Vagina (tissue), 2 donors: ENCODE data around the gene MTF1. TPM values are rescaled to one million over a fixed set of nuclear protein-coding genes. Genes with fewer than 3 reads are reported as not detected.
A peak's percentile ranks its signal among the peaks of the same experiment; 100 is the strongest.

Experiments used
- DNase-seq, 2 donors: peaks; one replicate each; pipeline ENCODE4 v3.0.0-alpha.2; 2017; ENCODE audit errors: extremely low spot score in 2 of 2
- H3K27ac ChIP-seq: fragments of 200-600 bp; sonication (generic); one replicate; pipeline ENCODE4 v1.5.1; 2019
- H3K27me3 ChIP-seq: fragments of 200-600 bp; sonication (generic); one replicate; pipeline ENCODE4 v1.5.1; 2019
- H3K36me3 ChIP-seq, 2 donors: fragments of 200-600 bp; sonication (generic); one replicate each; pipeline ENCODE4 v1.5.1; 2017 to 2019
- H3K4me1 ChIP-seq: fragments of 200-600 bp; sonication (generic); one replicate; pipeline ENCODE4 v1.5.1; 2019
- H3K4me3 ChIP-seq, 2 donors: fragments of 200-600 bp; sonication (generic); 1 replicate in 1 of 2; 2 replicates in 1 of 2; pipeline ENCODE4 v1.5.1; 2016 to 2019
- H3K9me3 ChIP-seq: fragments of 200-600 bp; sonication (generic); one replicate; pipeline ENCODE4 v1.5.1; 2019
- CTCF ChIP-seq, 3 experiments: fragments of 450-650 bp in 2 of 3; fragments of 200-600 bp in 1 of 3; sonication (generic) in 1 of 3; IDR thresholded peaks; one replicate each; pipeline ENCODE4 v1.5.1; 2017 to 2019; ENCODE audit warnings: antibody characterized with exemption in 3 of 3, mild to moderate bottlenecking in 2 of 3, moderate library complexity in 2 of 3
- POLR2A ChIP-seq, 2 donors: fragments of 450-650 bp; IDR thresholded peaks; one replicate each; pipeline ENCODE4 v1.6.1; 2017; ENCODE audit warnings: antibody characterized with exemption in 2 of 2, mild to moderate bottlenecking in 2 of 2, moderate library complexity in 2 of 2
- POLR2AphosphoS5 ChIP-seq, 2 donors: sonication (generic); formaldehyde crosslinking; IDR thresholded peaks; one replicate each; pipeline ENCODE4 v1.9.0; 2017; ENCODE audit warnings: antibody characterized with exemption in 2 of 2, mild to moderate bottlenecking in 2 of 2, low read depth in 1 of 2; ENCODE audit not compliant: insufficient read depth in 1 of 2
- intact Hi-C: fragments of 100-400 bp; cut with DNase I; formaldehyde crosslinking; loops from one replicate; pipeline ENCODE4 v1.15.1; 2023
- total RNA-seq: library from RNA; depleted of rRNA; stranded (reverse); fragments of >200 nt; gene quantifications from one replicate; pipeline ENCODE4 v1.2.3, GENCODE V29; 2016

Gene MTF1
- total RNA-seq, 1 donor from 2014 or later = 9.3 TPM

GRCh38 chr1:37890378-37891014 is 31.1 kb upstream of the MTF1 start:
- H3K27me3 ChIP-seq = no peaks in the 10 kb centered on the region
- H3K9me3 ChIP-seq = no peaks in the 10 kb centered on the region
- no peak overlapping the region for H3K4me3 ChIP-seq
- DNase-seq = no peak
- H3K27ac ChIP-seq = no peak overlapping the region
- peaks cover 0 to 45% of the 10 kb centered on the region in 2 donors for H3K36me3 ChIP-seq
- TF ChIP-seq POLR2A (IDR thresholded peaks at IDR 0.05) (no peak), CTCF (IDR thresholded peaks at IDR 0.05) (peak in 1 of 3 experiments; percentile 26)
- intact Hi-C loops = no loop called here
- no peaks in the 10 kb centered on the region for H3K4me1 ChIP-seq

- H3K36me3 ChIP-seq = peaks cover 0 to 63% of the 10 kb centered on the region in 2 donors
- intact Hi-C loops = no loop called here
Measured at GRCh38 chr1:37888022-37888700, 28.8 kb upstream of the MTF1 start.

GRCh38 chr1:37884145-37884544 is 24.8 kb upstream of the MTF1 start:
- TF ChIP-seq POLR2A (IDR thresholded peaks at IDR 0.05) = no peak
- TF ChIP-seq CTCF (IDR thresholded peaks at IDR 0.05) = no peak
- no peak for TF ChIP-seq POLR2AphosphoS5 (IDR thresholded peaks at IDR 0.05; ENCODE audit: insufficient read depth in 1 of 2, low read depth in 1 of 2)
- Histone ChIP-seq H3K4me1 (no peaks in the 10 kb centered on the region), H3K36me3 (peaks cover 0 to 91% of the 10 kb centered on the region in 2 donors), H3K4me3 (no peak overlapping the region), H3K27ac (no peak overlapping the region), H3K9me3 (no peaks in the 10 kb centered on the region), H3K27me3 (no peaks in the 10 kb centered on the region)
- no peak for DNase-seq
- intact Hi-C loops = no loop called here

More at GRCh38 chr1:37888022-37888700, 28.8 kb upstream of the MTF1 start:
- Histone ChIP-seq H3K27me3 (no peaks in the 10 kb centered on the region), H3K4me3 (no peak overlapping the region), H3K27ac (no peak overlapping the region), H3K9me3 (no peaks in the 10 kb centered on the region), H3K4me1 (no peaks in the 10 kb centered on the region)
- DNase-seq = no peak
- TF ChIP-seq CTCF (IDR thresholded peaks at IDR 0.05) (no peak), POLR2AphosphoS5 (IDR thresholded peaks at IDR 0.05; ENCODE audit: insufficient read depth in 1 of 2, low read depth in 1 of 2) (no peak), POLR2A (IDR thresholded peaks at IDR 0.05) (no peak)

- no peak for DNase-seq
- H3K4me3 ChIP-seq = no peak overlapping the region
- peaks cover 0 to 90% of the 10 kb centered on the region in 2 donors for H3K36me3 ChIP-seq
- no peaks in the 10 kb centered on the region for H3K9me3 ChIP-seq
- no peak overlapping the region for H3K27ac ChIP-seq
- H3K4me1 ChIP-seq = no peaks in the 10 kb centered on the region
- TF ChIP-seq CTCF (IDR thresholded peaks at IDR 0.05) (no peak), POLR2A (IDR thresholded peaks at IDR 0.05) (no peak)
- H3K27me3 ChIP-seq = no peaks in the 10 kb centered on the region
- intact Hi-C loops = no loop called here
Measured at GRCh38 chr1:37883671-37884070, 24.3 kb upstream of the MTF1 start.

- Histone ChIP-seq H3K27me3 (no peaks in the 10 kb centered on the region), H3K4me3 (no peak overlapping the region), H3K27ac (no peak overlapping the region), H3K36me3 (peaks cover 3 to 72% of the 10 kb centered on the region in 2 donors), H3K9me3 (no peaks in the 10 kb centered on the region), H3K4me1 (no peaks in the 10 kb centered on the region)
- intact Hi-C loops = no loop called here
- DNase-seq = no peak
- TF ChIP-seq POLR2A (IDR thresholded peaks at IDR 0.05) (no peak), POLR2AphosphoS5 (IDR thresholded peaks at IDR 0.05; ENCODE audit: insufficient read depth in 1 of 2, low read depth in 1 of 2) (no peak), CTCF (IDR thresholded peaks at IDR 0.05) (no peak)
Measured at GRCh38 chr1:37879865-37880264, 20.5 kb upstream of the MTF1 start.
